Ramos (cell line): ENCODE data around the gene SPOPL.

ENCODE experiments used
- in situ Hi-C: fragments of 300-500 bp; cut with MboI; formaldehyde crosslinking; loops from one replicate; pipeline ENCODE4 v1.14.3; 2022; ENCODE audit warnings: low sequenced_read_pairs; ENCODE audit not compliant: unreplicated experiment

Gene SPOPL

GRCh38 chr2:138589663-138590062, 88.1 kb downstream of the SPOPL start:
- in situ Hi-C loops: no loop called here

GRCh38 chr2:138596403-138596802, 94.8 kb downstream of the SPOPL start:
- in situ Hi-C loops: no loop called here

GRCh38 chr2:138600732-138601457, 99.3 kb downstream of the SPOPL start:
- in situ Hi-C loops: no loop called here

GRCh38 chr2:138601458-138602165, 100.0 kb downstream of the SPOPL start:
- in situ Hi-C loops: no loop called here

- in situ Hi-C loops: no loop called here
These were observed 100.5 kb downstream of the SPOPL start for GRCh38 chr2:138602166-138602460.

- in situ Hi-C loops: no loop called here
These were observed 106.2 kb downstream of the SPOPL start for GRCh38 chr2:138607746-138608145.

GRCh38 chr2:138609446-138609845, 107.9 kb downstream of the SPOPL start:
- in situ Hi-C loops: no loop called here

GRCh38 chr2:138610201-138610953, 108.8 kb downstream of the SPOPL start:
- in situ Hi-C loops: no loop called here

GRCh38 chr2:138615257-138615656, 113.7 kb downstream of the SPOPL start:
- in situ Hi-C loops: no loop called here

GRCh38 chr2:138617026-138617425, 115.5 kb downstream of the SPOPL start:
- in situ Hi-C loops: no loop called here

GRCh38 chr2:138618971-138619370, 117.4 kb downstream of the SPOPL start:
- in situ Hi-C loops: no loop called here

GRCh38 chr2:138620431-138620830, 118.9 kb downstream of the SPOPL start:
- in situ Hi-C loops: no loop called here

- in situ Hi-C loops: no loop called here
These were observed 119.6 kb downstream of the SPOPL start for GRCh38 chr2:138621139-138621538.

GRCh38 chr2:138622613-138623012, 121.0 kb downstream of the SPOPL start:
- in situ Hi-C loops: no loop called here
